ENCODE data around the gene PELI1.

Gene PELI1

DNA sequence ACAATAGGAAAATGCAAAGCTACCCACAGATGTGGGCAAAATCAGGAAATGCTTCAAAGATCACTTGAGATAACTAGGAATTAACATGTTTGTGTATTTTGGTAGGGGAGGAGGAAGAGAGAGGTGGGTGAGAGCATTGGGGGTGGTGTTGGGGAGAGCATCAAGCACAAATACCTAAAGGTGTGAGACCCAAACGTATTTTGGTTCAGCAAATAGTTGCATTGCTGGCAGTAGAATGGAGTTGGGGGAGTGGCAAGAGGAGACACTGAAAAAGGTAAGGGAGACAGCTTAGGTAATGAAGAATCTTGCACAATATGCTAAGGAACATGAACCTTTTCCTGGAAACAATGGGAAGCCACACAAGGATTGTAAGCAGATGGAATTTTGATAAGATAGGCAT lies 1.5 kb upstream of the PELI1 start:
- no peak overlapping the region for H3K27ac ChIP-seq (ENCODE audit: low read depth, low read length, poor library complexity, severe bottlenecking)
- H3K9me3 ChIP-seq (ENCODE audit: low read length): no peaks in the 10 kb centered on the region
- no peaks in the 10 kb centered on the region for H3K9me2 ChIP-seq (ENCODE audit: low read depth, low read length)
- H3F3A ChIP-seq (ENCODE audit: insufficient read depth, low read length): no peaks in the 10 kb centered on the region
- no peak overlapping the region for H3K9ac ChIP-seq (ENCODE audit: low read length)
- H4K20me1 ChIP-seq (ENCODE audit: insufficient read depth, low read length): no peaks in the 10 kb centered on the region
- TF ChIP-seq, protein P1, sequence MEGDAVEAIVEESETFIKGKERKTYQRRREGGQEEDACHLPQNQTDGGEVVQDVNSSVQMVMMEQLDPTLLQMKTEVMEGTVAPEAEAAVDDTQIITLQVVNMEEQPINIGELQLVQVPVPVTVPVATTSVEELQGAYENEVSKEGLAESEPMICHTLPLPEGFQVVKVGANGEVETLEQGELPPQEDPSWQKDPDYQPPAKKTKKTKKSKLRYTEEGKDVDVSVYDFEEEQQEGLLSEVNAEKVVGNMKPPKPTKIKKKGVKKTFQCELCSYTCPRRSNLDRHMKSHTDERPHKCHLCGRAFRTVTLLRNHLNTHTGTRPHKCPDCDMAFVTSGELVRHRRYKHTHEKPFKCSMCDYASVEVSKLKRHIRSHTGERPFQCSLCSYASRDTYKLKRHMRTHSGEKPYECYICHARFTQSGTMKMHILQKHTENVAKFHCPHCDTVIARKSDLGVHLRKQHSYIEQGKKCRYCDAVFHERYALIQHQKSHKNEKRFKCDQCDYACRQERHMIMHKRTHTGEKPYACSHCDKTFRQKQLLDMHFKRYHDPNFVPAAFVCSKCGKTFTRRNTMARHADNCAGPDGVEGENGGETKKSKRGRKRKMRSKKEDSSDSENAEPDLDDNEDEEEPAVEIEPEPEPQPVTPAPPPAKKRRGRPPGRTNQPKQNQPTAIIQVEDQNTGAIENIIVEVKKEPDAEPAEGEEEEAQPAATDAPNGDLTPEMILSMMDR (IDR thresholded peaks at IDR 0.05; ENCODE audit: low read length): no peak
- TF ChIP-seq EZH2 (IDR thresholded peaks at IDR 0.05; ENCODE audit: borderline replicate concordance, low read length): no peak
- H3K27me3 ChIP-seq (ENCODE audit: insufficient read depth, low read length): no peaks in the 10 kb centered on the region
- H3K4me3 ChIP-seq (ENCODE audit: low read depth, low read length, poor library complexity, severe bottlenecking): no peak overlapping the region
- H2AFZ ChIP-seq (ENCODE audit: low read length): no peak overlapping the region
- no peak overlapping the region; the same call in 1 of the 2 replicates for H3K4me2 ChIP-seq (ENCODE audit: low read length)
- H3K36me3 ChIP-seq (ENCODE audit: insufficient read depth, low read length): peaks cover 8% of the 10 kb centered on the region; the same call in 1 of the 2 replicates
- peaks cover 30% of the 10 kb centered on the region for H3K79me2 ChIP-seq (ENCODE audit: insufficient read depth, low read length)
- peaks cover 43% of the 10 kb centered on the region for H3K4me1 ChIP-seq (ENCODE audit: insufficient read depth, low read length, severe bottlenecking)

DNA sequence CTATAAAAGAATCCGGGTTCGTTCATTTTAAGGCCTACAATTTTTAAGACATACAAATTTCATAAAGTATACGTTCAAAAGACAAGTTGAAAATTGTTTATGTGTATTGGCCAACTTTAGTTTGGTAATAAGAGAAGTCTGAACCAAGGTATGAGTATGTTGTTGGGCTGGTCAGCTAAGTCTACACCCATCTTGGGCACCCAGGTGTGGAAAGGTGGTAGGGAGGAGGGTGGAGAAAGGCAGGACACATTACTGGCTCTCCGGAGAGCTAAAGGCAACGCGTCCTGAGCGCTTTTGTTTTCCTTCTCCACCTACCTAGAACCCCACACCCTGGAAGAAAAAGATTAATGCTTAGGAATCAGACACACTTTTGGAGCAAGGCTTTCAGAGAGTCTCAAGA lies 899 bp upstream of the PELI1 start:
- peaks cover 49% of the 10 kb centered on the region for H3K4me1 ChIP-seq (ENCODE audit: insufficient read depth, low read length, severe bottlenecking)
- H3F3A ChIP-seq (ENCODE audit: insufficient read depth, low read length): no peaks in the 10 kb centered on the region
- H3K79me2 ChIP-seq (ENCODE audit: insufficient read depth, low read length): peaks cover 36% of the 10 kb centered on the region
- peak overlapping the region; percentile 5 for H3K27ac ChIP-seq (ENCODE audit: low read depth, low read length, poor library complexity, severe bottlenecking)
- H3K4me2 ChIP-seq (ENCODE audit: low read length): peak overlapping the region; percentile 78
- no peak overlapping the region; the same call in 1 of the 2 replicates for H3K9ac ChIP-seq (ENCODE audit: low read length)
- TF ChIP-seq, protein P1 (IDR thresholded peaks at IDR 0.05; ENCODE audit: low read length): no peak
- TF ChIP-seq EZH2 (IDR thresholded peaks at IDR 0.05; ENCODE audit: borderline replicate concordance, low read length): no peak
- H3K36me3 ChIP-seq (ENCODE audit: insufficient read depth, low read length): peaks cover 11% of the 10 kb centered on the region; the same call in 1 of the 2 replicates
- peak overlapping the region; percentile 91 for H3K4me3 ChIP-seq (ENCODE audit: low read depth, low read length, poor library complexity, severe bottlenecking)
- H3K27me3 ChIP-seq (ENCODE audit: insufficient read depth, low read length): no peaks in the 10 kb centered on the region
- H3K9me3 ChIP-seq (ENCODE audit: low read length): no peaks in the 10 kb centered on the region
- H2AFZ ChIP-seq (ENCODE audit: low read length): no peak overlapping the region
- no peaks in the 10 kb centered on the region for H3K9me2 ChIP-seq (ENCODE audit: low read depth, low read length)
- H4K20me1 ChIP-seq (ENCODE audit: insufficient read depth, low read length): no peaks in the 10 kb centered on the region

DNA sequence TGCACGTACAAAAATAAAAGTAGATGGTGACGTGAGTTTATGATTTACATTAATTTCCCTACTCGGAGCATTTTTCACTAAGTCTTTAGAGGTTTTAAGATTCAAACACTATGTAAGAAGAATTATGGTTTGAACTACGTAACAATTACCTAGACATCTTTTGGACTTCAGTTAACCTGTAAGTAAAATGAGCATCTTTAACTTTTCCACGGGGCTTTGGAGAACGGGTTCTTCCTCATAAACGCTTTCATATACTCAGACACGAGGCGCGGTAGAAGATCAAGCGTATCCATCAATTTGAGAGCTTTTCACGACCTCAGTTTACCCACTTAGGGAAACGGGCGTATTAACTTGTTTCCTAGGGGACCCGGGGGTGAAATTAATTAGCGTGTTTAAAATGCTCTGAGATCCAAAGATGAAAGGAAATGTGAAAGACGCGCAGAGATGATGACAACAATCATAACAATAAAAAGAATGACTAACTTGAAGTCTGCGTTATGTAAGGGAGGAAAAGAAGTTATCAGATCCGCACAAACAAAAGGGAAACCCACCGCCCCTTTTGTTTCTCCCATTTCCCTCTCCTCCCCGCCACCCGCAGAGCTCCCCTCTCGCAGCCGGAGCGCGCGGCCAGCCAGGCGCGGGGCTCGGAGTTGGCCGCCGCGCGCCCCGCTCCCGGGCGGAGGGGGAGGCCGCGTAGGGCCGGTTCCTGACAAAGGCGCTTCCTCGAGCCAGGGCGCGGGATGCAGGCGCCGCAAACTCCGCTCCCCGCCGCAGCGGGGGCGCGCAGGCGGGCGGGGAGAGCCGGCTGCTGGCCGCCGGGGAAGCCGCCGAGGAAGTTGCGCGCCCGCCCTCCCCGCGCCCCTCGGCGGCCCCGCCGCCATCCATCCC lies 807 bp downstream of the PELI1 start:
- Histone ChIP-seq H3K36me3 (ENCODE audit: insufficient read depth, low read length) (peaks cover 21% of the 10 kb centered on the region; the same call in 1 of the 2 replicates), H4K20me1 (ENCODE audit: insufficient read depth, low read length) (no peaks in the 10 kb centered on the region), H3F3A (ENCODE audit: insufficient read depth, low read length) (no peaks in the 10 kb centered on the region), H3K27me3 (ENCODE audit: insufficient read depth, low read length) (no peaks in the 10 kb centered on the region), H3K79me2 (ENCODE audit: insufficient read depth, low read length) (peaks cover 53% of the 10 kb centered on the region), H3K9me2 (ENCODE audit: low read depth, low read length) (no peaks in the 10 kb centered on the region), H3K4me1 (ENCODE audit: insufficient read depth, low read length, severe bottlenecking) (peaks cover 58% of the 10 kb centered on the region), H3K9ac (ENCODE audit: low read length) (peak overlapping the region; percentile 92), H3K9me3 (ENCODE audit: low read length) (no peaks in the 10 kb centered on the region), H2AFZ (ENCODE audit: low read length) (no peak overlapping the region), H3K27ac (ENCODE audit: low read depth, low read length, poor library complexity, severe bottlenecking) (peak overlapping the region; percentile 78), H3K4me2 (ENCODE audit: low read length) (peak overlapping the region; percentile 90), H3K4me3 (ENCODE audit: low read depth, low read length, poor library complexity, severe bottlenecking) (peak overlapping the region; percentile 91)
- TF ChIP-seq, protein P1 (IDR thresholded peaks at IDR 0.05; ENCODE audit: low read length): no peak
- no peak for TF ChIP-seq EZH2 (IDR thresholded peaks at IDR 0.05; ENCODE audit: borderline replicate concordance, low read length)
